Ishikawa (cell line): ENCODE measurements around the gene PDE4D.

Source experiments
- CEBPB ChIP-seq: IDR thresholded peaks from 2 replicates; pipeline ENCODE4 v1.6.1; 2012
- CREB1 ChIP-seq: IDR thresholded peaks from 2 replicates; pipeline ENCODE4 v1.6.1; 2012; ENCODE audit warnings: low read depth
- EGR1 ChIP-seq: IDR thresholded peaks from 2 replicates; pipeline ENCODE4 v1.6.1; 2012
- EP300 ChIP-seq: IDR thresholded peaks from 2 replicates; pipeline ENCODE4 v1.6.1; 2012; ENCODE audit warnings: borderline replicate concordance
- FOXM1 ChIP-seq: IDR thresholded peaks from 2 replicates; pipeline ENCODE4 v1.6.1; 2012; ENCODE audit warnings: low read depth, borderline replicate concordance
- NFIC ChIP-seq: IDR thresholded peaks from 2 replicates; pipeline ENCODE4 v1.6.1; 2012
- RAD21 ChIP-seq: IDR thresholded peaks from 2 replicates; pipeline ENCODE4 v1.6.1; 2012; ENCODE audit warnings: low read depth
- TAF1 ChIP-seq: IDR thresholded peaks from 2 replicates; pipeline ENCODE4 v1.6.1; 2012; ENCODE audit warnings: low read depth, mild to moderate bottlenecking
- TCF12 ChIP-seq: IDR thresholded peaks from 2 replicates; pipeline ENCODE4 v1.6.1; 2012; ENCODE audit warnings: low read depth
- TEAD4 ChIP-seq: IDR thresholded peaks from 2 replicates; pipeline ENCODE4 v1.6.1; 2012
- USF1 ChIP-seq: IDR thresholded peaks from 2 replicates; pipeline ENCODE4 v1.6.1; 2012
- YY1 ChIP-seq: IDR thresholded peaks from 2 replicates; pipeline ENCODE4 v1.6.1; 2012; ENCODE audit warnings: low read depth
- ZBTB7A ChIP-seq: IDR thresholded peaks from 2 replicates; pipeline ENCODE4 v1.6.1; 2012; ENCODE audit warnings: low read depth
- TF ChIP-seq, protein P1 (sequence below): IDR thresholded peaks from 2 replicates; pipeline ENCODE4 v1.6.1; 2012
- TF ChIP-seq, protein P2 (sequence below): IDR thresholded peaks from 2 replicates; pipeline ENCODE4 v1.6.1; 2012; ENCODE audit warnings: low read depth, mild to moderate bottlenecking

Gene PDE4D

GRCh38 chr5:59741599-59741998 is 151.9 kb downstream of the PDE4D start:
- TF ChIP-seq, protein P1, sequence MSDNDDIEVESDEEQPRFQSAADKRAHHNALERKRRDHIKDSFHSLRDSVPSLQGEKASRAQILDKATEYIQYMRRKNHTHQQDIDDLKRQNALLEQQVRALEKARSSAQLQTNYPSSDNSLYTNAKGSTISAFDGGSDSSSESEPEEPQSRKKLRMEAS: no peak
- TF ChIP-seq EP300: no peak
- no peak for TF ChIP-seq TAF1

DNA sequence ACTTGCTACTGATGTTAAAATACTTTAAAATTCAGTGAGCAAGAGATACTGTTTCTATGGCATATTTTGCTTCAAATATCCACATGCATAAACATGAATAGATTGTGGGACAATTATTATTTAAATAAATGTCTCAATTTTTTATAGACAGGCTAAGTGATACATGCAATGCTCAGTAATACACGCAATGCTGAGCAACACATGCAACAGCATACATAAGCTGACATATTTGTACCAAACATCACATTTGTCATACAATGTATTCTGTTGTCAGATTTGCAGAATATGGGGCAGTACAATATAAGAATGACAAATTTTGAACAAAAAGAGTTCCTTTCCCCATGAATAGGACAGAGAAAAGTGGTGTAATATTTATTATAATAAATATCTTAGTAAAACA is 155.5 kb downstream of the PDE4D start:
- no peak for TF ChIP-seq CEBPB
- no peak for TF ChIP-seq ZBTB7A
- no peak for TF ChIP-seq TCF12
- TF ChIP-seq EGR1: no peak

DNA sequence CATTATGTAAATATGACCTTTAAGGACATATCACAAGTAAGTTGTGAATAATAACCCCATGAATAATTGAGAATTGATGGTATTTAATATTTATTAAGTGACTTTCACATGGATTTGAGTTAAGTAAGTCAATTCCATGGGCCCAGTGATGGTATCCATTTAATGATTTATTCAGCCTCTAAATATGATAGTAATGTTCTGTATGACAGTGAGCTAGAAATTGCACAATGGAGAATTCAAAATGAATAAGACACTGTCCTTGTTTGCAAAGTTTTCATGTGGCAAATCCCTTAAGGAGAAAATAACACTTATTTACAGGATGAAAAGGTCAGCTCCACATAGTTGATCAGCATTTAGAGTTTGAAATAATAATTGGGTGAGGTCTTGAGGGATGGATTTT is 160.7 kb downstream of the PDE4D start:
- no peak for TF ChIP-seq EP300
- TF ChIP-seq FOXM1: no peak
- no peak for TF ChIP-seq YY1
- no peak for TF ChIP-seq USF1
- TF ChIP-seq TEAD4: no peak
- TF ChIP-seq, protein P2, sequence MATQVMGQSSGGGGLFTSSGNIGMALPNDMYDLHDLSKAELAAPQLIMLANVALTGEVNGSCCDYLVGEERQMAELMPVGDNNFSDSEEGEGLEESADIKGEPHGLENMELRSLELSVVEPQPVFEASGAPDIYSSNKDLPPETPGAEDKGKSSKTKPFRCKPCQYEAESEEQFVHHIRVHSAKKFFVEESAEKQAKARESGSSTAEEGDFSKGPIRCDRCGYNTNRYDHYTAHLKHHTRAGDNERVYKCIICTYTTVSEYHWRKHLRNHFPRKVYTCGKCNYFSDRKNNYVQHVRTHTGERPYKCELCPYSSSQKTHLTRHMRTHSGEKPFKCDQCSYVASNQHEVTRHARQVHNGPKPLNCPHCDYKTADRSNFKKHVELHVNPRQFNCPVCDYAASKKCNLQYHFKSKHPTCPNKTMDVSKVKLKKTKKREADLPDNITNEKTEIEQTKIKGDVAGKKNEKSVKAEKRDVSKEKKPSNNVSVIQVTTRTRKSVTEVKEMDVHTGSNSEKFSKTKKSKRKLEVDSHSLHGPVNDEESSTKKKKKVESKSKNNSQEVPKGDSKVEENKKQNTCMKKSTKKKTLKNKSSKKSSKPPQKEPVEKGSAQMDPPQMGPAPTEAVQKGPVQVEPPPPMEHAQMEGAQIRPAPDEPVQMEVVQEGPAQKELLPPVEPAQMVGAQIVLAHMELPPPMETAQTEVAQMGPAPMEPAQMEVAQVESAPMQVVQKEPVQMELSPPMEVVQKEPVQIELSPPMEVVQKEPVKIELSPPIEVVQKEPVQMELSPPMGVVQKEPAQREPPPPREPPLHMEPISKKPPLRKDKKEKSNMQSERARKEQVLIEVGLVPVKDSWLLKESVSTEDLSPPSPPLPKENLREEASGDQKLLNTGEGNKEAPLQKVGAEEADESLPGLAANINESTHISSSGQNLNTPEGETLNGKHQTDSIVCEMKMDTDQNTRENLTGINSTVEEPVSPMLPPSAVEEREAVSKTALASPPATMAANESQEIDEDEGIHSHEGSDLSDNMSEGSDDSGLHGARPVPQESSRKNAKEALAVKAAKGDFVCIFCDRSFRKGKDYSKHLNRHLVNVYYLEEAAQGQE: no peak
- no peak for TF ChIP-seq RAD21
- no peak for TF ChIP-seq ZBTB7A
- TF ChIP-seq TAF1: no peak
- no peak for TF ChIP-seq NFIC
- TF ChIP-seq TCF12: no peak
- TF ChIP-seq EGR1: no peak
- TF ChIP-seq, protein P1: no peak
- TF ChIP-seq CEBPB: no peak
- no peak for TF ChIP-seq CREB1

- TF ChIP-seq, protein P2: no peak
- no peak for TF ChIP-seq USF1
- no peak for TF ChIP-seq TEAD4
- TF ChIP-seq EGR1: no peak
- no peak for TF ChIP-seq CREB1
- TF ChIP-seq FOXM1: no peak
- TF ChIP-seq TCF12: no peak
- TF ChIP-seq, protein P1: no peak
These were observed 161.2 kb downstream of the PDE4D start for GRCh38 chr5:59732301-59732700.

DNA sequence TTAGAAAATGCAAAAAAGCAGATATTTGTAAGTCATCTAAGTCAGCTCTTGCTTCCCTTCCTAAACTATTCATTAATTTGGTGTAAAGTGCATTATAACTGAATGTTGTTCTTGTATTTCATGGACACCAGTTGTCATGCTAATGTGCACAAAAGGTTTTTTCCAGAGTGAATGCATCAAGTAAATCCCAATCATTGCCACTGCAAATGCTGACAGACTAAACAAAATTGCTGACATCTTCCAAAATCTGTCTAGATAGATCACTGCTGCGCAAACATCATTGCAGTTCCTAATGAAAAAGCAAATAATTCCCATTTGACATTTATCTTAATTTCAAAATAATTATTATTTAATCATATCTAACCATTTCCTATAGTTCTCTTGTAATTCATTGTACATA is 161.7 kb downstream of the PDE4D start:
- TF ChIP-seq, protein P2: no peak
- TF ChIP-seq EGR1 (no peak), USF1 (no peak), FOXM1 (no peak), NFIC (no peak), TEAD4 (no peak), TAF1 (no peak)
